GM18498 (cell line): Measurements from ENCODE around the gene EFHD2.
"Not testable (repeated sequence)": the region's sequence is repeated elsewhere in the genome, so short reads cannot be mapped to it uniquely, and the experiment has no call there.

Source experiments
- ATAC-seq: cut with Tn5 transposase; IDR thresholded peaks from one replicate; pipeline ENCODE4 v1.9.1; 2021; ENCODE audit warnings: mild to moderate bottlenecking, moderate library complexity; ENCODE audit not compliant: unreplicated experiment

EFHD2 gene

DNA sequence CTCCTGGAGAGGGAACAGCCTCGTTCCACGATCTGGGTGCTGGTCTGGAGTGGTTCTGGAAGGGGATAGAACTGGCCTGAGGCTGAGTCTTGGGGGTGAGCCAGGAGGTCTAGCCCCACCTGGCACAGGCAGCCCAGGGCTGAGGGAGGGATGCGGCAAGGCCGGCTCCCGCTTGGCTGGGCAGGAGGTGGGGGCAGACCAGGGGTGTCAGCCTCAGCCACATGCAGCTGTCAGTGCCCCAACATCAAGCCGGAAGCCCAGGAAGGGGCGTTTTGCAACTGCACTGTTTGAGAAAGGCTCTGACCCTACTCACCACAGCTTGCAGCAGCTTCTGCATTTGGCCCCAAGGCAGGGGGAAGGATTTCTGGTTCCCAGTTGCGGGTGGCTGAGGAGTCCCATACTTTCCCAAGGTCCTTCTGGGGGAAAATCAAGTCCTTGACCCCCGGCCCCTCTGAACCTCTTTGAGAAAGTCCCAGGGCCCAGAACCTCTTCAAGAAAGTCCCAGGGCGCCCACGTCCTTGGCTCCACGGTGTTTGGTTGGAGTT, 2.0 kb downstream of the EFHD2 start:
- peak; percentile 57 for ATAC-seq

- ATAC-seq: no peak
These were observed 2.6 kb downstream of the EFHD2 start for GRCh38 chr1:15412175-15412800.

- ATAC-seq: no peak
These were observed 3.2 kb downstream of the EFHD2 start for GRCh38 chr1:15412843-15413242.

DNA sequence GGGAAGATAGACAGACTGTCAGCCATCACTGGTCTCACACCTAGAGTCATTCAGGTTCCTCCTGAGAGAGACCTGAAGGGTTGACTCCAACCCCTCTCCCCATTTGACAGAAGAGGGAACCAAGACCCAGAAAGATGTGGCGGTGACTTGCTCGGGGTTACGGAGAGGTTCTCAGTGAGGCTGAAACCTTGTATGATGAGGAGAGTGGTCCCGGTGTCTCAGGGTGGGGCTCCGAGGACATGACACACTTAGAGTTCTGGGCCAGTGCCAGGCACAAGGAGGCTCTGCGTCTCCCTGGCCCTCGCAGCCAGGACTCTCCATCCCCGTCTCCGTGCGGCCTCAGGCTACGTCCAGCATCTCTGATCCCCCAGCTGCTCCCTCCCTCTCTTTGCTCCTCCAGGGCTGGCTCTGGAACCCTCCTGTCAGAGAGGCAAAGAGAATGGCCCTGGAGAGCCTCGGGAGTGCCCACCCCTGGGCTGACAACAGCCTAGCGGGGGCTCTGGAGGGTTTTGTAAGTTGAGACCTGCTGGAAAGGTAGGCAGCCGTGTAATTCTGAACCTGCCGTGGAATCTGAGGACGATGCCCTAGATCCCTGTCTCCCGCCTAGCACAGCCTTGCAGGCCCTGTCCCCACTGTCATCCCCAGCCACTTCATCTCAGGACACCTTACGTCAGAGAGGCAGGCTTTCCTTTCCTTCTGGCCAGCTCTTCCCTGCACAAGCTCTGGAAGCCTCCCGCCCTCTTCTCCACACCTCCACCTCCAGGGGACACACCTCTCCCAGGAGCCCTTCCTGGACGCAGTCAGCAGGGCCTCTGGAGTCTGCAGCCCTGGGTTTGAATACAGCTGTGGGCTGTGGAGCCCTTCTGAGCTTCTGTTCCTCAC, 4.1 kb downstream of the EFHD2 start:
- ATAC-seq: no peak

DNA sequence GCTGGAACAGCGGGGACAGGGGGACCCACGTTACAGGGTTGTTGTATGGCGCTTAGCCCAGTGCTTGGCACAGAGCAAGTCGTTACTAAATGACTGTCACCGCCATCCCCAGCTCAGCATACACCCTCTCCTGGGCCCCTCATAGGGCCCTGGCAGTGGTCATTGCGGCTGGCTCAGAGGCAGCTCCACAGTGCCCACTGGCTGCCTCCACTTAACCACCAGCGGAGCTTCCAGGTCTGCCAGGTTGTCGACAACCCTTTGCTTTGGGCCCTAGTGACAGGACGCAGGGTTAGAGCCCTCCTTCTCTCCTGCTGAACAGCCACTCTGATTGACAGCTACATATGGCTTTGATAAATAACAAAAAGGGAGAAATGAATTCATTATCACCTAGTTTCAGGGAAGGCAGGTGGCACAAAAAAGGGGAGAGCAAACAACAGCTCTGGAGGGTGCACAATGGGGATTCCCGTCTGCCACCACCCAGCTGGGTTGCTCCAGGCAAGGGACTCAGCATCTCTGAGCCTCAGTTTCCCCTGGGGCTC, 4.8 kb downstream of the EFHD2 start:
- no peak for ATAC-seq

DNA sequence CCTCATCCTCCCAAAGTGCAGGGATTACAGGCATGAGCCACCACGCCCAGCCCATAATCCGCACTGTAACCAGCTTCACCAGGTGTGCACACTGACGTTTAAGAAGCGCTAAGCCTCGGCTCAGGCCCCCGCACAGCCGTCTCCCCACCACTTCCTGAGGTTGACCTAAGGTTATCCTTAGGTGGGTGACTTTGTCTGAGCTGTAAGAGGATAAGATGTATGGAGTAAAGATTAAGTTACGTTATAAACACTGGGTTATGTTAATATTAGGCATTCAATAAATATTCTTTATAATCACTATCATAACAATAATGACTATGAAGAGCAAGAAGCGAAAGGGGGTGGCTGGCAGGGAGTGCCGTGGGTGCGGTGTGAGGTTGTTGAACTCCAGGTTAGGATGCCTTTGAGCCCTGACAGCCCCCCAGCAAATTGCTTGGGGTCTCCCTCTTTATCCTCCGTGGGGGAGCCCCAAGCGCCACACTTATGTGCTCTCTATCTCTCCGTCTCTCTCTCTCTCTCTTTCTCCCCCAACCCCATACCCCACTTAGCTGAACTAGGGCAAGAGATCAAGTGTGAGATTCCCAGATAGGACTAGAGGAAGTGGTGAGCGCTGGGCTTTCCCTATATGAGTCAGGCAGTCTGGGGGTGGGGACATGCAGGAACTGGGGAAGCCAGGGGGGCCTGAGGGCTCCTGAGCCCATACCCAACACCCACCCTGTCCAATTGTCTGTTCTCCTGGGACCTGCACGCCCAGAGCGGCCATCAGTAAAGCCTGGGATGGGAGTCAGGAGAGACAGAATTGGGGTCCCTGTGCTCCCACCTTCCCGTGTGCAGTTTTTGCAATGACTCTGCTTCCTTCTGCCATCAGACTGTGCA, 7.6 kb downstream of the EFHD2 start:
- ATAC-seq: peak; percentile 45

DNA sequence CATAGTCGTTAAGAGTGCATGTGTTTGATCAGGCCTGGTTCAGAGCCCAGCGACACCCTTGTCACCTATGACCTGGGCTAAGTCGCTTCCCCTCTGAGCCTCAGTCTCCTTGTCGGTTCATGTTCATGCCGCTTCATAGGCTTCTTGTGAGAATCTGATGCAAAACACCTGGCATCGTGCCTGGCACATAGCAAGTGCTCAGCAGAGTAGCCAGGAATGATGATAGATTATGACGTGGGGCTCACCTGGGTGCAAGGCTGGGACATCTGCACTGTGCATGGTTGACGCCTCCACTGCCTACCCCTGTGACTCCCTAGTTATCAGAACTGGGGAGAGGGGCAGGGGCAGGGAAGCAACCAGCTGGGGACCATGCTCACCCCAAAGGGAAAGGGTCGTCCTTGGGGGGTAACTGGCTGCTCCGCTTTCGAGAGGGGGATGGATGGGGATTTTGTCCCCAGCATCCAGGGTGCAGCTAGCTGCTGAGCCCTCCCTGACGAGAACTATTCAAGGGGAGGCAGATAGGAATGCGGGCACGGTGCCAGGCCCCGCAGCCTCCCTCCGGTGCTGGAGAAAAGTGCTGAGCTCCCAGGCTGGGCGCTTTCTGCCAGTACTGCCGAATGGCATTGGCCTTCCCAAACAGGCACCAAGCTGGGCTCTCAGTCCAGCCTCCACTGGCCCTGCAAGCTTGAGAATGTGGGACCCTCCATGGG, 9.3 kb downstream of the EFHD2 start:
- no peak for ATAC-seq

DNA sequence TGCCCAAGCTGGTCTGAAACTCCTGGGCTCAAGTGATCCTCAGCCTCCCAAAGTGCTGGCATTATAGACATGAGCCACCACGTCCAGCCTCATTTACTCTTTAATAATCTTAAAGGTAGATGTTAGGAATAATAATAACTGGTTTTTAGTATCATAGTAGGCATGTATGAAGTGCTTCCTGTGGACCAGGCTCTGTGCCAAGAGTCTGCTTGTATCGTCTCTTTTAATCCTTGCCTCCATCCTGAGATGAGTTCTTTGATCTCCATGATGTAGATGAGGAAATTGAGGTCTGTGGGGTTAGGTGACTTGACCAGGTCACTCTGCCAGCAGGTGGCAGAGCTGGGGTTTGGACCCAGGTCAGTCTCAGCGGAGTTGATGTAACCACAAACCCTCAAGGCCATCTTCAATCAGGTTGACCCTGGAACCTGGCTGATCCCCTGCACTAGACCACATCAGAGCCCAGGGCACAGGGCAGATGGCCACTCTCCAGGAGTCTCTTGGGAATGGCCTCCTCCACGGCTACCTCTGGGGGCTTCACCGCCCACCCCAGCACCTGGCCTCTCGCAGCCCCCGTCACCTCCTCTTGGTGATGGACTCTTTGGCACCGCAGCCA, 11.3 kb downstream of the EFHD2 start:
- ATAC-seq: no peak

DNA sequence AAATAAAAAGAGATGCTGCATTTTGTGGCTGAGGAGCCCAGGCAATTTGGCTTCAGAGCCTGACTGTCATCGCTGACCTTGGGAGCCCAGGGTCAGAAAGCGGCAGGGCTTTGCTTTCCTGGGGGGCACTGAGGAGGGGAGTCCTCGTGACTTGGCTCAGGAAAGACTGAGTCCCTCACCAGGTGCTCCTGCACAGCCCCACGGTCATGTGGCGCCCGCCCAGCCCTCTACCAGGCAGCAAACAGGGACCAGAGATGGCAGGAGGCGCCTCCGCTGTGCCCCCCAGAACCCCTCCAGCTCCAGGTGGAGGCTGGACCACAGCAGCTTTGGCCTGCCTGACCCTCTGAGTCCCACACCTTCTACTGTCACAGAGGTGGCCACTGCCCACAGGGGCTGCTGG, 13.2 kb downstream of the EFHD2 start:
- no peak for ATAC-seq

- no peak for ATAC-seq
These were observed 13.8 kb downstream of the EFHD2 start for GRCh38 chr1:15423355-15424077.

- no peak for ATAC-seq
These were observed 14.5 kb downstream of the EFHD2 start for GRCh38 chr1:15424146-15424667.

GRCh38 chr1:15424981-15425380, 15.3 kb downstream of the EFHD2 start:
- ATAC-seq: no peak

DNA sequence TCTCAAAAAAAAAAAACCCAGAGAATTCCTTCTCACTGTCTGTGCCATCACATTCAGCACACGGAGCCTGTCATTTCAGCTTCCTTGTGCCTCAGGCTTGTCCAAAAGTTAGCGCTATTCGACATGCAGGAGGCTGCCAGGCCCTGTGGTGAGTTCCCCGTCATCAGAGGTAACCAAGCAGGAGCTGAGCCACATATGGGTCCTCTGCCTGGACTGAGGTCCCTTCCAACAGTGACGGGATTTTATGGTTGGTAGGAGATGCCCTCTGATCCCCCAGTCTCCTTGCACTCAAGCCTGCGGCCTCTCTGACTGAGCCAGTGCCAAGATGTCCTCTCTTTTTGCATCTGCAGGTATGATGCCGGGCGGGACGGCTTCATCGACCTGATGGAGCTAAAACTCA, 15.8 kb downstream of the EFHD2 start:
- ATAC-seq: no peak

- ATAC-seq: no peak
These were observed 16.3 kb downstream of the EFHD2 start for GRCh38 chr1:15425958-15426357.

DNA sequence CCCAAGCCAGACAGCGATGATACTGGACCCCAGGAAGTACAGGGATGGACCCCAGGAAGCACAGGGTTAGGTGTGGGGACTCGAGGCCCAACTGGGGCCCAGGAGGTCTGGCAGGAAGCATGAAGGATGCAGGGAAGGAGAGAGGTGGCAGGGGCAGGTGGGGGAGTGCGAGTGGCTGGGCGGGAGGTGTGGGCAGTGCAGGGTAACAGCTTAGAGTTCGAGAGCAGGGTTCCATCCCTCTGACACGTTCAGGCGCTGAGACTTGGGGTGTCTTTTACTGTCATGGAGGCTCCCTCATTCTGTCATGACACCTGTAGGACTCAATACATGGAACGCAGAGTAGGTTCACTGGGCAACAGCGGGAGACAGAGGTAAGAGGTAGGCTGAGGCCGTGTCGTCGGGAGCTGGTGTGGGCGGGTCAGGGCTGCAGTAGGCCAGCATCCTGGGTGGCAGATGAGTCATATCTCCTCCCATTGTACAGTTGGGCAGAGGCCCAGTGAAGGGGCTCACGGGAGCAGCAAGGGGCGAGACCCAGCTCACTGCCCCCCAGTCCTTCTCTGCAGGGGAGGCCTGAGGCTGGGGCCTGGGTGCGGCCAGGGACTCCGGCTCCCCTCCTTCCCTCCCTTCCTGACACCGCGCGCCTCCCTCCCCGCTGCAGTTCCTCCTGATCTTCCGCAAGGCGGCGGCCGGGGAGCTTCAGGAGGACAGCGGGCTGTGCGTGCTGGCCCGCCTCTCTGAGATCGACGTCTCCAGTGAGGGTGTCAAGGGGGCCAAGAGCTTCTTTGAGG, 17.0 kb downstream of the EFHD2 start:
- no peak for ATAC-seq

GRCh38 chr1:15427280-15427666, 17.6 kb downstream of the EFHD2 start:
- no peak for ATAC-seq

GRCh38 chr1:15428252-15428651, 18.6 kb downstream of the EFHD2 start:
- not testable (repeated sequence) for ATAC-seq

- ATAC-seq: no peak
These were observed 19.2 kb downstream of the EFHD2 start for GRCh38 chr1:15428815-15429435.
